Suprapubic skin (tissue), 3 donors: Measurements from ENCODE around the gene ZNF22.

Experiments used
- POLR2AphosphoS5 ChIP-seq, 3 donors: sonication (generic); formaldehyde crosslinking; IDR thresholded peaks; one replicate each; pipeline ENCODE4 v1.6.1; 2017; ENCODE audit warnings: antibody characterized with exemption in 3 of 3
- TF ChIP-seq, protein P1 (sequence below), 2 donors: fragments of 200-600 bp in 1 of 2; fragments of 450-650 bp in 1 of 2; sonication (generic) in 1 of 2; IDR thresholded peaks; one replicate each; pipeline ENCODE4 v1.5.1; 2016 to 2019; ENCODE audit warnings: antibody characterized with exemption in 2 of 2, mild to moderate bottlenecking in 1 of 2, moderate library complexity in 1 of 2

DNA sequence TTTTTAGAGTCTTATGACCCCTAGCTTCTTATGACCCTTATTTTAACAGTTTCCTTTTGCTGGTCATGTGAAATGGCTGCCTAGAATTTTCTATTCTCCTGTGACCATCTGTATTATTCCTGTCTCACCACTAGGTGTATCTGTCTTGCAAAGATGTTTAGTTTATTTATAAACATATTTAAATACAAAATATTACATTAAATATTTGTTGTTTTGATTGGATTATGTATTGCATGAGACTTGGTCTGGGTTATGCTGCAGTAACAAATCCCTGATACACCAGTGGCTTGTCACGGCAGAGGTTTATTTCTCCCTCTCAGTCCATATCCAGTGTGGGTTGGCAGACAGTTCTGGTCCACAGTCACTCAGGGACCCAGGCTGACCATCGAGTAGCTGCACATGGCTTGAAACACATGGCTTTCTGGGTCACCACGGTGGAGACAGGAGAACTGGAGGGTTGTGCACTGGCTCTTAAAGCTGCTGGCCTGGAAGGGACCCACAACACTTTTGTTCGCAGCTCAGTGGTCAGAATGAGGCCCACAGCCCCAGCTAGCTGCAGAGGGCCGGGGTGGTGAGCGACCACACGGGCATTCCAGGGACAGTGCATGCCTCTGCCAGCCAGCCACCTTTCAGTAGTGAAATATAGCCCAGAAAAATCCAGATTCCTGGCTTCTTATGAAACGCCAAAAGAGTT lies 33.8 kb upstream of the ZNF22 start:
- TF ChIP-seq, protein P1, sequence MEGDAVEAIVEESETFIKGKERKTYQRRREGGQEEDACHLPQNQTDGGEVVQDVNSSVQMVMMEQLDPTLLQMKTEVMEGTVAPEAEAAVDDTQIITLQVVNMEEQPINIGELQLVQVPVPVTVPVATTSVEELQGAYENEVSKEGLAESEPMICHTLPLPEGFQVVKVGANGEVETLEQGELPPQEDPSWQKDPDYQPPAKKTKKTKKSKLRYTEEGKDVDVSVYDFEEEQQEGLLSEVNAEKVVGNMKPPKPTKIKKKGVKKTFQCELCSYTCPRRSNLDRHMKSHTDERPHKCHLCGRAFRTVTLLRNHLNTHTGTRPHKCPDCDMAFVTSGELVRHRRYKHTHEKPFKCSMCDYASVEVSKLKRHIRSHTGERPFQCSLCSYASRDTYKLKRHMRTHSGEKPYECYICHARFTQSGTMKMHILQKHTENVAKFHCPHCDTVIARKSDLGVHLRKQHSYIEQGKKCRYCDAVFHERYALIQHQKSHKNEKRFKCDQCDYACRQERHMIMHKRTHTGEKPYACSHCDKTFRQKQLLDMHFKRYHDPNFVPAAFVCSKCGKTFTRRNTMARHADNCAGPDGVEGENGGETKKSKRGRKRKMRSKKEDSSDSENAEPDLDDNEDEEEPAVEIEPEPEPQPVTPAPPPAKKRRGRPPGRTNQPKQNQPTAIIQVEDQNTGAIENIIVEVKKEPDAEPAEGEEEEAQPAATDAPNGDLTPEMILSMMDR (IDR thresholded peaks at IDR 0.05) = no peak
- no peak for TF ChIP-seq POLR2AphosphoS5 (IDR thresholded peaks at IDR 0.05)
